Kasumi-1 (cell line): ENCODE results near the gene MMP2.

Experiments used
- DNase-seq, 2 experiments: peaks; one replicate each; lab custom pipeline; 2025; lab: John Stamatoyannopoulos, UW

Gene MMP2

DNA sequence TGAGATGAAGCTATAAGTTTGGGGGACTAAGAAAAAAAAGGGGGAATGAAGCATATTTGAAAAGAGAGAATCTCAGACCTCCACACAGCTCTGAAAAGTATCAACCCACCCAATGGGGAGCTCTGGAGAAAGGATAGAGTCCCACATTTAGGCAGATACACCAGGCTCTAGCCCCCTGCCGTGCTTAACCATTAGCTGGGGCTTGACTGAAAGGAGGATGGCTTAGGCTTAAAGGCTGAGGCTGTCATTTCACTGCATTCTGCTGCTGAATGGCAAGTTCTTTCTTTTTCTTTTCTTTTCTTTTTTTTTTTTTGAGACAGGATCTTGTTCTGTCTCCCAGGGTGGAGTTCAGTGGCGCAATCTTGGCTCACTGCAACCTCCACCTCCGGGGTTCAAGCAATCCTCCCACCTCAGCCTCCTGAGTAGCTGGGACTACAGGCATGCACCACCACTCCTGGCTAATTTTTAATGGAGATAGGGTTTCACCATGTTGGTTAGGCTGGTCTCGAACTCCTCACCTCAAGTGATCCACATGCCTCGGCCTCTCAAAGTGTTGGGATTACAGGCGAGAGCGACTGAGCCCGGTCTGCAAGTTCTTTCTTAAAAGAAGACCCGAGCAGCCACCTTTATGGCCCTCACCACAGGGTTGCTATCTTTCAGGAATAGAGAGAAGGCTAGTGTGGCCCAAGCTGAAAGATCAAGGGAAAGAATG lies 9.0 kb upstream of the MMP2 start:
- DNase-seq: no peak

DNA sequence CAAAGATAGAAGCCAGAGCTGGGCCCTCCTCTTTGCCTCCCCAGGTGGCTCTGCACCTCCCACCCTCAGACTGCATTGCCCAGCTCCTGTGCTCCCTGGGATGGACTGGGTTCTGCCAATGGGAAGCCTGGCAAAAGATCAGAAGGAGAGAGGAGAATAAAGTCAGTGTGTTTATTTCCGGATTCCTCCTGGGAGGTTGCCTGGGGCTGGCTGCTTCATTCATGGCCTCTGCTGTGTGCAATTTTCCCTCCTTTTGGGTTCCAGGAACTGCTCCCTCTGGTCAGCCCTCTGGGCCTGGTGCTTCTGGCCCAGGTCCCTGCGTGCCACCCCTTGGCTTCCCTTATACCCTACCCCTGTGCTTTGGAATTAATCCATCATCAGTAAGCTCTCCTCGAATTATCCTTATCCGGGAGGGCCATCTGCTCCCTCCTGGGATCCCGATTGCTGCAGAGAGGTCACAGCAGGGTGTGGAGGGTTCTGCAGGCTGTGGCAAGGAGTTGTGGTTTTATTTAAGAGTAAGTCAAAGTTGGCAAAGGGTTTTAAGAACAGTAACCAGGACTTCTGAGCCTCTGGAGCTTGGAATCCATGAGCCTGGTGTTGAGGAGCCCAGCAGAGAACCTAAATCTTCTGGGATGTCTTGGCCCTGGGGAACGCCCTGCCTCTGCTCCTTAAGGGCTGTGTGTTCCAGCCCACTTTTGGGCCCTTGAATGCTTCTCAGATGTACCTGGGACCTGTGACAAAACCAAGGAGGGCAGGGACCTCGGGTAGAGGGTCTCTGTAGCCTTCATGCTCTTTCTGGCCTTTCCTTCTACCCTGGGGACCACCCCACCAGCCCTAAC lies 8.2 kb upstream of the MMP2 start:
- DNase-seq: no peak

DNA sequence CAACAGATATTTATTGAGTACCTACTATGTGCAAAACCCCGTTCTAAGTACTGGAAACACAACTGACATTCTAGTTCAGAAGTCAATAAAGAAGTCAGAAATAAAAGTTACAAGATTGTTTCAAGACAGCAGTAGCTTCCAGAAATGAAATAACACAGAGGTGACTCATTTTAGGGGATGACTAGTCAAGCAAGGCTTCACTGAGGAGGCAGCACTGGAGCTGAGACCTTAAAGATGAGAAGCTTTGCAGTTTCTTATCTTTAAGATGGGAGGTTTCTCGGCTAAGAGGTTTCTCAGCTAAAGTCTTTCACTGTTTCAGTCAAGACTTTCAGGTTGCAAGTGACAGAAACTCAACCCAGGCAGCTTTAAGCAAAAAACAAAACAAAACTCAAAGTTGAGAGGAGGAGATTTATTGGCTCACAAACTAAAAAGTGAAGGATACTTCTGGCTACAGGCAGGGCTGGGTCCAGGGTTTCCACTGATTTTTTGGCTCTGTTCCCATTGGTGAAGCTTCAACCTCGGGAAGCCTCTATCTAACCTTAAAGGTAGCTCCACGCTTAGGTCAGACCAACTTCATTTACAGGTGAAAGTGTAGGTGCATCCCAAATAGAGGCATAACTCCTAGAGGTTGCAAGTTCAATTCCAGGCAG lies 7.4 kb upstream of the MMP2 start:
- no peak for DNase-seq

DNA sequence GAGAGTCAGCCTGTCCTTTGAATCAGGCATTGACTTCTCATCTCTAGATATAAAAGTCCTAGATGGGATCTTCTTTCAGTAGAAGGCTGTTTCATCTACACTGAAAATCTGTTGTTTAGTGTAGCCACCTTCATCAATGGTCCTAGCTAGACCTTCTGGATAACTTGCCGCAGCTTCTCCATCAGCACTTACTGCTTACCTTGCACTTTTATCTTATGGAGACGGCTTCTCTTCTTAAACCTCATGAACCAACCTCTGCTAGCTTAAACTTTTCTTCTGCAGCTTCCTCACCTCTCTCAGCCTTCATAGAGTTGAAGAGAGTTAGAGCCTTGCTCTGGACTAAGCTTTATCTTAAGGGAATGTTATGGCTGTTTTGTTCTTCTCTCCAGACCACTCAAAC lies 5.4 kb upstream of the MMP2 start:
- no peak for DNase-seq

DNA sequence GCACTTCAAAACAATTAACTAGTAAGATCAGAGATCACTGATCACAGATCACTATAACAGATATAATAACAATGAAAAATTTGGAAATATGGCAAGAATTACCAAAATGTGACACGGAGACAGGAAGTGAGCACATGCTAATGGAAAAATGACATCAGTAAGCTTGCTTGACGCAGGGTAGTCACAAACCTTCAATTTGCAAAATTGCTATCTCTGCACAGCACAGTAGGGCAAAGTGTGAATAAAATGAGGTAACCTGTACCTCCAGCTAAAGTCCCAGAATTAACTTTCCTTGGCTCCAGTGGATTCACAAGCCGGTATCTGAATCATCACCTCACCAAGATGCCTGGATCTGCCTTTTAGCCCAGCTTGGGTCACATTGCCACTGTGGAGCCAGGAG lies 4.2 kb upstream of the MMP2 start:
- no peak for DNase-seq

DNA sequence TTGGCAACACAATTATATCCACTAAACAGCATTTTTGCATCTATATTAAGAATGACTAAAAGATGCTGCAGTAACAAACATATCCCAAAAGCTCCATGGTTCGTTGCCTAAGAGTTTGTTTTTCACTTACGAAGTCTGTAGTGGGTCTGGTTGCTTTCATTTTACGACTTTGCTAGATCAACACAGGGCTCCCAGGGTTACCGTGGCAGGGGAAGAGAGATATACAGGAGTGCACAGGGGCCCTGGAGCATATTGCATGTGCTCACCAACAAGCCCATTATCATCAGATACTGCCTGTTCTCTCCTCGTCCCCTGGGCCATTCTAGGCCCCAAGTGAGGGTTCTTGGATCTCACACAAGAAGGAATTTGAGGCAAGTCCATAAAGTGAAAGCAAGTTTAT lies 3.1 kb upstream of the MMP2 start:
- DNase-seq: no peak

DNA sequence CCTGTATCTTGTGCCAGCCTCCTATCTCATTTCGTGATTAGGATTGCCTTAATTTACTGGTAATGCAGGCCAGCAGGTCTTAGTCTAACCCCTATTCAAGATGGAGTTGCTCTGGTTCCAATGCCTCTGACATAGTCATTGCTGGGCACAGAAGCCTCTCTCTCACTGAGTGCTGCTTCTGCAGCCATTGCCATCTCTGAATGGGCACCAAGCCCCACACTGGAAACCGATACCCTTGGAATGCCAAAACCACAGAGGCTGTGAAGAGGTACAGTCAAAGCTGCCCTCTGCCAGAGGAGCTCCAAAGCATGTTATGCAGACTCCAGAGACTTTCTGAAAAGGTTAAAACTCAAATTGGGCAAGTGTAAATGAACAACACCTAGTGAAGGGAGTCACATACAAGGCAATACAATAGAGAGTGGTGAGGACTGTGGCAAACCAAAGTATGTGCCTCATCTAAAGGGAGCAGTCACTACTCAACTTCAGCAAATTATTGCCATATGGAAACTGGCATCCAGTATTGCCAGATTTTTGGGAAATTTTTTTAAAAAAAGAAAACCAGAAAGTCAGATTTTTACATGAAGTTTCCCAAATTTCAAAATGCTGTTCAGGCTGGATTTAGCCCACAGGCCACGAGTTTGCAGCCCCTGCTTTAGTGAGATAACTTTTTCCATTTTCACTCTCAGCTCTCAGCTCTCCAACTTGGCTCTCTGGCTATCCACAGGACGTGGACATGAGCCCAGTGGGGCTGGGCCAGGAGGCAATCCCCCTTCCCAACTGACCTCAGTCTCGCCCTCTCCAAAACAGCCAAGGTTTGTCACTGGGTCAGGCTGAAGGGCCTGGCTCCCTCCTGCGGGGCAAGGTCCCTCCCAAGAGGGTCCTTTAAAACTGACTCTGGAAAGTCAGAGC lies 2.1 kb upstream of the MMP2 start:
- no peak for DNase-seq

DNA sequence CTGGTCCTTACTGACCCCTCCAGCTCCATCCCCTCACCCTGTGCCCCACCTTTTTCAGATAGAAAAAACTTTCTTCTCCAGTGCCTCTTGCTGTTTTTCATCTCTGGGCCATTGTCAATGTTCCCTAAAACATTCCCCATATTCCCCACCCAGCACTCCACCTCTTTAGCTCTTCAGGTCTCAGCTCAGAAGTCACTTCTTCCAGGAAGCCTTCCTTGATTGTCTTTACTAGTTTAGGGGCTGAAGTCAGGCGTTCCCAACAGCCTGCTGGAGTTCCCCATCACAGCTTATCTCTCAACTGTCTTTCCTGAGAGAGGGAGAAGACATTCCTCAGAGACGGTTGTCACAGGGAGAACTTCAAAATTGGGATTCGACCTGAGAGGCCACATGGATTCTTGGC lies 1.3 kb upstream of the MMP2 start:
- DNase-seq: no peak

DNA sequence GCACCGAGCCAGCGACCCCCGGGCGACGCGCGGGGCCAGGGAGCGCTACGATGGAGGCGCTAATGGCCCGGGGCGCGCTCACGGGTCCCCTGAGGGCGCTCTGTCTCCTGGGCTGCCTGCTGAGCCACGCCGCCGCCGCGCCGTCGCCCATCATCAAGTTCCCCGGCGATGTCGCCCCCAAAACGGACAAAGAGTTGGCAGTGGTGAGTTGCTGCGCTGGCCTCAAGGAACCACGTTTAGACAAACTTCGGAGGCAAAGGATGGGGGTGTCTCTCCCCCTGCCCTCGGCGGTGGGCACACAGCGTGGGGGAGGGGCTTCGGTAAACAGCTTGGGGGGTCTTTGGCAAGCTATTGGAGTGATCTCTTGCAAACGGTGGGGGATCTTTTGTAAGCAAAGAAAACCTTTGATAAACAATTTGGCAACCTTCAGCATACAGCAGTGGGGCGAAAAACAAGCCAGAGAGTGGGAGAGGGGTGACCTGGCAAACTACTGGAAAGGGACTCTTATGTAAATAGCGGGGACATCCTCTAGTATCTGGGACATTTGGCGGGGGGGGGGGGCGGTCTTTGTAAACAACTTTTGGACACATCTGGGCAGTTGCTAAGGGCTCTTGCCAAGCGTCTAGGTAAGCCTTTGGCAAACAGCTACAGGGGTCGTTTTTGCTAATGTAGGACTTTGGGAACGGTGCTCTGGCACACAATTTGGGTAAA lies 587 bp downstream of the MMP2 start:
- DNase-seq: no peak

DNA sequence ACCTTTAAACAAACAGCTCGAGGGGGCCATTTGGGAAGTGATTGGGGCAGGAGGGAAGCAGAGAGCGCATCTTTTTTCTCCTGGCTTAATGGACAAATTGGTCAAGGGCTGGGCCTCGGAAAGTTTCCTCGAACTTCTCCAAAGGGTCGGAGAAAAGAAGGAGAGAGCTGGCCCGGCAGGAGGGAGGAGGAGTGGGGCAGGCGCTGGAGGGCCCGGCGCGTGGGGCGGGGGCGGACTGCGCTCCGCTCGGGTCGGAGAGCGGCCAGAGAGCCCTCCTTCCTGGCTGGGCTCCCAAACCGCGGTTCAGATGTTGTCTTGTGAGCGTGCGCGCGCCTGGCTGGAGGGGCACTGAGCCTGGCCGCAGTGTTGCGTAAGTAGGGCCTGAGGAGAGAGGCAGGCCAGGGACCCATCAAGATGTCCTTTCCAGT lies 1.2 kb downstream of the MMP2 start:
- DNase-seq: no peak

DNA sequence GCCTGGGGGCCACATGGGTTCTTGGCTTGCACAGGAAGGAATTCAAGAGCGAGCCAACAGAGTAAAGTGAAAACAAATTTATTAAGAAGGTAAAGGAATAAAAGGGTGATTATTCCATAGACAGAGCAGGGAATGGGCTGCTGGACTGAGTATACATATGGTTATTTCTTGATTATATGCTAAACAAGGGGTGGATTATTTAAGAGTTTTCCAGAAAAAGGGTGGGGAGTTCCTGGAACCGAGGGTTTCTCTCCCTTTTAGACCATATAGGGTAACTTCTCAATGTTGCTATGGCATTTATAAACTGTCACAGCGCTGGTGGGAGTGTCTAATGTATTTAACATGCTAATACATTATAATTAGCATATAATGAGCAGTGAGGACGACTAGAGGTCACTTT lies 2.0 kb downstream of the MMP2 start:
- DNase-seq: no peak

DNA sequence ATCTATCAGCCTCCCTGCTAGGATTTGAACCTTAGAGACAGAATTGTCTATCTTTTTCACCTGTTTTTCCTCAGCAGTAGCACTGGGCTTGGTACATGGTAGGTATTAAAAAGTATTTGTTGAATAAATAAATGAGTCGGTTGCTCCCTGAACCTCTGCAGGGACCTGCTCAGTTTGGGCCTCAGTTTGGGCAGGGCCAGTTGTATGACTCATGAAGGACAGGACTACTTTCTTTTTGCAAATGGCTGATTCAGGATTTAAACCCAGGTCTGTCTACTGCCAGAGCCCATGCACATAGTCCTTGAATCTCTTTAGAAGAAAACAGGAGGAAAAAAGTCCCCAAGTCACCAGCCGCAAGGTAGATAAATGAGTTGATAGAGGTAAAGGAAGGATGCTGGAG lies 3.1 kb downstream of the MMP2 start:
- DNase-seq: no peak

DNA sequence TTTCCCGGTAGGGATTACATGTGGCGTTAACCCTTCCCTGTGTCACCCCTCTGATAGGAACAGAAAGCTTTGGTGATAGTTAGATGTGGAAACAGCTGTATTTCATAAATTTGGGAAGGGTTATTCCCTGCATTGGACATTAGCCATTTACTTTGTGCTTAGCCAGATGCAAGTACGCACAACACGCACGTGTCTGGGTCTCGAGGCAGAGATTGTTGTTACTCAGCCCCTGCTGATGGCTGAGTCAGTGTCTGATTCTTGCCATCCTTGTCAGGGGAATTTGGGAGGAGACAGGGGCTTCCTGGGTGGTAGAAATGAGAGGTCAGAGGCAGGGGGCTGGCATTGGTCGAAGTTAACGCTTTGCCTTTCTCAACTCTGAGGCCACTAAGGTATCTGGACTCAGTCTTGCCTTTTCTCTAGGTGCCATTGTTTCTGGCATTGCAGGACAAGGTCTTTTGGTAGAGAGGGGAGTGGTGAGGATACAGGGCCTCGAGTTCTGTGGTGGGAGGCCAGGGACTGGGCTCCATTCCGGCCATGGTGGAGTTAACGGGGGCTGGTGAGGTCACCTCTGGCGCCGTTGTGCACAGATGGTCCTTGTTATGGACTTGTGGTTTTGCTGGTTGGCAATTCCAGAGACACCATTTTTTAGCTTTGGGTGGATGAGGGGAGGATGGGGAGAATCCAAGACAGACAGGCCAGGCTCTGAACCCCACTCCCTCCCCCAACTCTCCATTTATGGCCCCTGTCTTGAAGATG lies 8.2 kb downstream of the MMP2 start:
- DNase-seq: no peak

DNA sequence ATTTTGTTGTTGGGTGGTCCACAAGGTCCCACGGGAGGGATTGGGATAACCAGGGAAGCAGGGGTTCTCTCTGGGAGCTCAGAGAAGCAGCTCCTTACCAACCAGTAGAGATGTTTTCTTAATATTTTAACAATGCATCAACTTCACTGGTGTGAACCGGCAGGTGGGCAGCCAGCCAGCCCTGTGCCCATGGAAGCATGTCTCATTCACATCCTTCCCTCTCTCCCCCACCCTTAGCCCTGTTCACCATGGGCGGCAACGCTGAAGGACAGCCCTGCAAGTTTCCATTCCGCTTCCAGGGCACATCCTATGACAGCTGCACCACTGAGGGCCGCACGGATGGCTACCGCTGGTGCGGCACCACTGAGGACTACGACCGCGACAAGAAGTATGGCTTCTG lies 9.3 kb downstream of the MMP2 start:
- no peak for DNase-seq

DNA sequence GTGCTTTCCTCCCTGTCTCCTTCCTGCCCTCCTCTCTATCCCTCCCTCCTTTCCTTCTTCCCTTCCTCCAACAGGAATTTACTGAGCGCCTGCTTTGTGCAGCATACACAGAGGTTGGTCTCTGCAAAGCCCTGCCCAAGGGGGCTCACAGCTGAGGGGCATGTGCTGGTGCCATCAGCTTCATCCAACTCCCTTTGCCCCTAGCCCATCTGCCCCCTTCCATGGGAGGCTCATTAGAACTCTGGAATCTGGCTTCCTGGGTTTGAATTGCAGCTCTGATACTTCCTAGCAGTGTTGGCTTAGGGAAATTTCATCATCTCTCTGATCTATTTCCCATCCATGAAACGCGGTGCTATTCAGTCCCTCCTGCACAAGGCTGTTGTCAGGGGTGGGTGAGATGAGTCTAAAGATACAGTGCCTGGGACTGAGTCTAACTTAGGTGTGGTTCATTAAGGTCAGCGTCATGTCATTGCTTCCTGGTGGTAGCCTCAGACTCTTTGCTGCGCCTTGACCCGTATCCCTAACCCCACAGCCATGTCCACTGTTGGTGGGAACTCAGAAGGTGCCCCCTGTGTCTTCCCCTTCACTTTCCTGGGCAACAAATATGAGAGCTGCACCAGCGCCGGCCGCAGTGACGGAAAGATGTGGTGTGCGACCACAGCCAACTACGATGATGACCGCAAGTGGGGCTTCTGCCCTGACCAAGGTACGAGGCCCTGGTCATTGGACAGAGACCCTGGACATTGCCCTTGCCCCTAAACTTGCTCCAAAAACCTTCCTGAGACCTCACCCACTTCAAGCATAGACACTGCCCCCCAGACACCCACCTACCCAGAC lies 10.3 kb downstream of the MMP2 start:
- DNase-seq: no peak

DNA sequence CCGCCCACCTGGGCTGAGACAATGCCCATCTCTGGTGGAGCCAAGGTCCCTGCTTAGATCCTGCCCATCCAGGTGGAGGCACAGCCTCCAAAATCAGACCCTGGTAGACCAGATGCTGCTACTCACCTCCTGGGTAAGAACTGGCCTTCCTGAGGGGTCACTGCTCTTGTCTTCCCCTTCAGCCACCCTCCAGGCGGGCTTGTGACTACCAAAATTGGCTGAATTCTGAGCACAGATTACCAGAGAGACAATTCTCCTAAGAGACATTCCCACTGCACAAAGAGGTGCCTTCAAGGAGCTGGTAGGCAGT lies 10.9 kb downstream of the MMP2 start:
- DNase-seq: no peak

DNA sequence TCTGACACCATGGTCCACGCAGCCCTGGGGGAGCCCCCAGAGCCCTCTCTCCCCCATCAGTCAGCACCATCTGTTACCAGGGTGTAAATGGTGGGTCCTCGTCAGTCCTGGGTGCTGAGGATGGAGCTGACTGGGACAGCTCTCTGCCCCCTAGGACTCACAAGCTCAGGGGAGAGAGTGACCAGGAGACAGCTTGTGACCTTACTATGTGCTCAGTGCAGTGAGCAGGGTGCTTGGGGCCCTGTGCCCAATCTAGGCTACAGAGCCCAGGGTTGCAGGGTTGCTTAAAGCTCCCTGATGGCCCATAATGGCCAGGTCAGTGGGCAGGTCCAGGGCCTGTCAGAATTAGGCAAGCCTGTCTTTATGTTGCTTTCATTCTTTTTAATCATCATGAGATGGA lies 11.3 kb downstream of the MMP2 start:
- DNase-seq: no peak

DNA sequence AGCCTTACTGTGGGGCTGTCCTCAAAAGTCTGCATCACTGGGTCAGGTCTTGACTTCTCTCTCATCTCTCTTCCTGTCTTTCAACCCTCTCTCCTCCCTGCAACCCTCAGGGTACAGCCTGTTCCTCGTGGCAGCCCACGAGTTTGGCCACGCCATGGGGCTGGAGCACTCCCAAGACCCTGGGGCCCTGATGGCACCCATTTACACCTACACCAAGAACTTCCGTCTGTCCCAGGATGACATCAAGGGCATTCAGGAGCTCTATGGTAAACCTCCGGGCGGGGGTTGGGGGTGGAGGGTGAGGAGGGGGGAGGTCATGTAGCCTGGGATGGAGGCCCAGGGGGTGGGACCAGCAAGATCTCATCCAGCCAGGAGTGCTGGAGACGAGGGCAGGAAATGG lies 12.7 kb downstream of the MMP2 start:
- no peak for DNase-seq

DNA sequence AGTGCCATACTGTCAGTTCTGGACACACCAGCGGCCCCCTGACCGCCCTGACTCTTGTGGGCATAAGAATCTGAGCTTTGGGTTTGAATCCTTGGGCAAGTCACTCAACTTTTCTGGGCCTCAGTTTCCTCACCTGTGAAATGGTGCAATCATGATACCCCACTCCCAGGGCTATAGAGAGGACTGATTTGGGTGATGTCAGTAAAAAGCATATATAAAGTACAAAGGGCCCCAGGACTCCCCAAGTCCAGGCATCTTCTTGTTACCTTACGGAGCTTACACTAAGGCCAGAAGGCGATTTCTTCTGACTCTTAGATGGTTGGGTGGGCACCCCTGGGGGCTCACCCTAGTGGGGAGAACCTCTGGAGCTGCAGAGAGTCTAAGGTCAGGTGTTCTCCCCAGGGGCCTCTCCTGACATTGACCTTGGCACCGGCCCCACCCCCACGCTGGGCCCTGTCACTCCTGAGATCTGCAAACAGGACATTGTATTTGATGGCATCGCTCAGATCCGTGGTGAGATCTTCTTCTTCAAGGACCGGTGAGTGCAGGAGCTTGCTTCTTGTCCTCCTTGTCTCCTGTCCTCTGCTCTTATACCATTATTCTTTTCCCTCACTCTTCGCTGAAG lies 13.9 kb downstream of the MMP2 start:
- DNase-seq: no peak
